NCI-H146 treated with DMSO at 0.1 percent for 48 hours (cell line): Measurements from ENCODE around the gene TMEM185A.
A peak's percentile ranks its signal among the peaks of the same experiment; 100 is the strongest.
"Not testable (repeated sequence)": the region's sequence is repeated elsewhere in the genome, so short reads cannot be mapped to it uniquely, and the experiment has no call there.

Experiments used
- DNase-seq: peaks from one replicate; lab custom pipeline; 2025; ENCODE audit not compliant: unreplicated experiment; lab: John Stamatoyannopoulos, UW

The TMEM185A gene

GRCh38 chrX:149631234-149632165 is at the start of gene TMEM185A:
TSS of gene TMEM185A (minus strand) at chrX:149631792. CDS start at chrX:149631580, 212 bp downstream.
- DNase-seq, result peak; percentile 33

GRCh38 chrX:149681182-149681581 is 49.6 kb upstream of the TMEM185A start:
- no peak for DNase-seq

DNA sequence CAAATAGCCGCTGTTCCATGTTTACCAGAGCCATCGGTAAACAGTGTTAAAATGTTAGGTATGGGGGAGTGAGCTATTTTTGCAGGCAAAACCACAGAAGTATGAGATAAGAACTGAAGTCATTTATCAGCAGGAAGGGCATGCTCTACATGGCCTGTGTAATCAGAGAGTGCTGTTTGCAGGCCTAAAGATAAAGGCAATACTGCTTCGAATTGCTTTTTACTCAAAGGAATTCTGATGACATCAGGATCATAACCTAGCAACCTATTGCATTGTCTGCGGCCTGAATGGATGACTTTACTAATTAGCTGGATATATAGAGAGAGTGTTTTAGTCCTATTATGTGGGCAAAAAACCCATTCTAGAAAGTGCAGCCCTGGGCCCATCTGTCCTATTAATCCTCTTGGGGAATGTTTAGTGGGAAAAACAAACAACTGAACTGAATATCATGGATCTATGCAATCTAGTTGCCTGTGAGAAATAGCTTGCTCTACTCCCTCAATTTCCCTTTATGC is 47.6 kb upstream of the TMEM185A start:
- DNase-seq, result not testable (repeated sequence)

DNA sequence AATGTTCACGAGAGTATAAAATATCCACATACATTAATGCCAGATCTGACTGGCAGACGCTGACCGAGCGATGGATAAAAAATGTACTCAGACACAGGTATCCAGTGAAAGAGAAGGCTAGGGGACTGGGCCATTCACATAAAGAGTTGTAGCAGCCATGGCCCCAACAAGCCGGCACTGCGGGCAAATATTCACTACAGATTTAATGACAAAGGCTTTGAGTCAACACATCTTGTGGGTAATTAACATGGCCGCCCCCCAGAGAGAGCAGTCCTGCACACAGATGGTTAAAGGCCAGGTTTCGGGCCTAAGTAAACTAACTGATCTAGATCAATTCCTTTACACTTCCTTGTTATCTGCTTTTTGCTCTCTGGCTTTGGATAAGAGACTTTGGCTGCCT is 44.0 kb upstream of the TMEM185A start:
- not testable (repeated sequence) for DNase-seq

DNA sequence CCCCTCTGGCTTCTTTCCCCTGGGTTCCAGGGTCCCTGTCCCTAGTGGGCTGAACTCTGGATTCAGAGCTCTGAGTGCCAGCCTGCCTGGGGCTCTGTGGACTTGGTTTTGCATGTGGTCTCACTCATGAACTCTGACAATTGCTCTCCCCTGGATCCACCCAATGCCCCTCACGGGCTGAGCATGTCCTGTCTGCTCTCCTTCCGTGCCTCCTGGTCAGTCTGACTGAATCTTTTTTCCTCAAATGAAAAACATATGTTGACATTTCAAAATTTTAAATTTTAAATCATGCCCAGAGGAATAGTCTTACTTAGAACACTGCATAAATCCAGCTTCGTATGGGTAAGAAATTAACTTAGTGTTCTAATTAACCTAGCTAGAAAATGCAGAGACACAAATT is 43.5 kb upstream of the TMEM185A start:
- not testable (repeated sequence) for DNase-seq

GRCh38 chrX:149660613-149661012 is 29.0 kb upstream of the TMEM185A start:
- DNase-seq, result not testable (repeated sequence)

DNA sequence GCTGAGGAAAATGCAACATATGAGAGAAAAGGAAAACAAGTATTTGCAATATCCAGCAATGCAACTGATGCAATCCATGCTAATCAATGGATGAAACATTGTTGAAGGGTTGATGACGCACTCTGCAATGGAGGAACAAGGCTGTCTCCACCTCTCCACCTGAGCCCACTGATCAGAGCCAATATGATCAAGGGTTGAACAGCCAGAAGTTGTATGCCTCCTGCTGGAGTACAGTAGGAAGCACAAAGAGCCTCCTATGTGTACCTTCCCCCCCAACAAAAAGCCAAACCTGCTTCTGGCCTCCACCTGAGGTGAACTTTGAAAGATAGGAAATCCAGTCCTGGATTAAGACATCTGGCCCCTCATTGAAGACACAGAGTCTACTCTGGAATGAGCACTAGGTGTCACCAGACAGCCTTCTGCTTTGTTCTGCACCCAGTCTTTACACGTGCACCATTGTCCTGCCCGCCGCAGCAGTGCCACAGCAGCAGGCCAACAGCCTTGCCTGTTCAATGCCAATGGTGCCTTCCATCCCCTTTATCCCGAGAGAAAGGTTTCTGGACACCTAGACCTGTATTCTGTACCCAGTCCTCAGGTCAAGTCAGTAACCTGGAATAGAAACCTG is 24.8 kb upstream of the TMEM185A start:
- DNase-seq, result not testable (repeated sequence)

DNA sequence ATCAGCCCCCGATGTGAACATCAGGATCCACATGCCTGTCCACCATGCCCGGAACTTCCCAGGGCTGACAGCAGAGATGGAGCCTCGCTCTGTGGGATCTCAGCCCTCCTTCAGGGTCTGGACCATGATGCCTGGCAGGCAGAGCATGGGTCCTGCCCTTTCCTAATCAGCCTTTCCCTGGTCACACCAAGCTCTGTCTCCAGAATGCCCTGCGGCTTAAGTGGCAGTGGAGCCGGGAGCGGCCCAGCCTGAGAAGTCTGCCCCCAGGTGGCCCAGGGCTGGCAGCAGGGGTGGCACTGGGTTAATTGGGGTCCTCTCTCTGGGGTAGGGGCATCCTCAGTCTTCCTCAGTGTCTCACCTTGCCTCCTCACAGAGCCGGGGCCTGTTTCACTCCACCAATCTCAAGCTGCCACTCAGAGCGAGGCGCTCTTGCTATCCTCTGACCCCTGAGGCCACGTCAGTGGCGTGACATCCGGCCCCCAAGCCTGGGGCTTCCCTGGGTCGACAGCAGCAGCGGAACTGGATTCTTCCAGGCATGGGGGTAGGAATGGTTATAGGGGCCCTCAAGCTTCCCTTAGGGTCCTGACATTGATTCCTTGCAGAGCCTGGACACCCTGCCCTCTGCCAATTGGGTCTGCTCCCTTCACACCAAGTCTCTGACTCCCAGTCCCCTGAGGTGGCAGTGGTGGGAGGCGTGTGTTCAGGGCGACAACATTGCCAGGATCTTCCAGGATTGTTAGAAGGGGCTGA is 20.8 kb upstream of the TMEM185A start:
- no peak for DNase-seq

DNA sequence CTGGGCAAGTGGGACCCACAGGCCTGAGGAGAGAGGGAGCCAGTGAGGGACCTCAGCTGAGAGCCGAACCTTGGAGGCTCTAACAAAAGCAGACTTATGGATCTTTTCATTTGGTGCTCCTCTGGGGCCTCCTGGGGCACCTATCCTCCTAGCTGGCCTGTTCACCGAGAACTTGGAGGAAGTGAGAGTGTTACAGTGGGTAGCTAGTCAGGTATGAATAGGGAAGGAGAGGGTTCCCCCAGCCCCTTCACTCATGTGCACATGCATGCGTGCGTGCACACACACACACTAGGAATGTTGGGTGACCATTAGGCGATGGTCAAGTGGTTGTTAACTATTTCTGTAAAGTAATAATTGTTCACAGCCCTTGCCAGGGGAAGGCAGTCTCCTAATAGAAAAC is 18.6 kb upstream of the TMEM185A start:
- no peak for DNase-seq

DNA sequence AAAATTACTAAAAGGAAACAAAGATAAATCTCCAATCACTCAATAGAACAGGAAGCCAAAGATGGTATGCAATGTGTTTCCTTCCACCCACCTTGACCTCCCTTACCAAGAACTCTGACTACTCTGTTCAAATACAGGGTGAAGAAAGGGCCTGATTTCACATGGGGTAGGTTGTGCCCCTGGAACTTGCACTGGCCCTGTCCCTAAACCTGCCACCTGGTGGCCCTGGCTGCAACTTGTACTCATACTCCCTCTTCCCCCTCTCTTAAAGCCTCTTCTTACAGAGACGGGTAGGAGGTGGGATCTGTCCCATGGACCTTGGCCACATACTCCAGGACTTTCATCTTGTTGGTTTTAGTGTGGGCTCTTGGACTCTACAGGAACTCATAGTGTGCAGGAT is 17.3 kb upstream of the TMEM185A start:
- DNase-seq, result no peak

- no peak for DNase-seq
These were observed 15.9 kb upstream of the TMEM185A start for GRCh38 chrX:149647505-149647904.

- DNase-seq, result no peak
These were observed 11.9 kb upstream of the TMEM185A start for GRCh38 chrX:149643496-149643895.

- no peak for DNase-seq
These were observed 10.2 kb upstream of the TMEM185A start for GRCh38 chrX:149641835-149642234.

GRCh38 chrX:149641432-149641831 is 9.8 kb upstream of the TMEM185A start:
- DNase-seq, result no peak

- no peak for DNase-seq
These were observed 8.0 kb upstream of the TMEM185A start for GRCh38 chrX:149639568-149639967.

DNA sequence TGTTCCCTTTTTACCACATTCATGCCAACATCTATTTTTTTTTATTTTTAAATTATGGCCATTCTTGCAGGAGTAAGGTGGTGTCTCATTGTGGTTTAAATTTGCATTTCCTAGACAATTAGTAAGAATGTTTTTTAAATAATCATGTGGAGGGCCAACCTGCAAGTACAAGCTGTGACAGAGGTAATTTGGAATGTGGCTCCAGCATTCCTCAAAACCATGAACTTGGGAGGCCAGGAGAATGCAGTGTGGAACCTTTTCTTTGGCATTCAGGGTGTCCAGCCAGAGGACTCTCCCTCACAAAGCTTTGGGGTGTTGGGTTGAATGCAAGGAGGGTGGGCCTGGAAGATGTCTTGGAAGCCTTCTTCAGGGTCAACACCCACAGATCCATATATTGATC is 7.3 kb upstream of the TMEM185A start:
- no peak for DNase-seq

DNA sequence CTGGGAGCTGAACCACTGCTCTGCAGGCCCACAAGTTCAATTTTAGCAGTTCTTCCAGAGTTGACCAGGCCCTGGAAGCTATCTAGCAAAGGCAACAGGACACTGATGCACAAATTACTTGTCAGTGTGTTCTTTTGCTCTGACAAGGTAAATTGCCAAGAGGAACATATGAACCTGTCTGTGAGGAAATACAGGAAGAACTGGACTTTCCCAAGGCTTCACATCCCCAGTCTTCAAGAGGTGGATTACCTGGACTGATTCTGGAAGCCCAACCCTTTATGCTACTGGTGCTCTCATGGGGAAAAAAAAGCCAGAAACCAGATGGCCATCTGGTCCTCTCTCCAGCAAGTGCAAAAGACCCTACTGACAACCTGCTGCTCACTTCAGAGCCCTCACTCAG is 1.9 kb upstream of the TMEM185A start:
- no peak for DNase-seq

DNA sequence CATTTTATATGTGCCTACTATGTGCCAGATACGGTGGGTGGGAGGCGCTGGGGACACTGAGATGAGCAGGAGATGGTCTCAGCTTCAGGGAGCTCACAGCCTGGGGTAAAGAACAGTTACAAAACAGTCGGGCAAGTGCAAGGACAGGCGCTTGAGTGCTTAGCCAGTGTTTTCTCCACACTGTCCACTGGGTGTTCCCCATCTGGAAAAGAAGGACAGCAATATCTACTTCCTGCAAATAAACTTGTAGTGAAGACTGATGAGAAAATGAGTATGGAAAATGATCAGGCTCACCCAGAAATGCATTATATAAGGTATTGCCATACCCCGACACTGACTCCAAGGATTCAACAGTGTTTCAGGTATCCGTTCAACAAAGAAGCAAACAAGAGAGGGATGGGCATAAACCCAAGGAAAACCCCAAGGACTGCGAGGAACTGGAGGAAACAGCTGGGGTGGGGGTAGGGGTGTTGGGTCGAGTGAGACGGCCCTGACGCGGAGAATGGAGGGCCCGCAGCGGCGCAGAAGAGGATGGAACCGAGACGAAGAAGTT is 835 bp downstream of the TMEM185A start:
- no peak for DNase-seq

DNA sequence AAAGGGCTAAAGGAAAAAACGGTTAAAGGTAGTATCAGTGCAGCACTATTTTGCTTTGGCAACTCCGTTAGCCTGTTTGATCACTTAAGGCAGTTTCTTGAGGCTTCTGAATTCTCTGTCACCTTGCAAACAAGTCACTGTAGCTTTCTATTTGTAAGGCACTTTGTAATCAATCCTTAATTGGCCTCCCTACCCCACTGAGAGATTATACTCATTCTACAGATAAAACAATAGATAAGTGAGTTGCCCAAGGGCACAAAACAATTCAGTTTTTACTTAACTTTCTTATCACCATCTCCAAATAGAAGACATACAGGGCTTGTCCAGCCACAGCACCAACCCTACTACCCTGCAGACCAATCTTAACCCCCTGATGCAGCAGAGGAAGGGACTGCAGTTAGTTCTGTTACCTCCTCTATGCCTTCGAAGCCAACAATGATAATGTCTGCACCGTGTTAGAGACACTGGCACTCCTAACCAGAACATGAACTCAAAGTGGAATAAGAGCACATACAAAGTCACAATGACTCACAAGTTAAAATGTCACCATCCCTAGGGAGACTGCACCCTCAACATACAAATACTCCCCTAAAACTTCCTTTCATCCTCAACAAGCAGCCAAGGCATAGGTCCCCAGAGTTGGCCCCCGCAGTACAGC is 1.7 kb downstream of the TMEM185A start:
- DNase-seq, result peak; percentile 1

DNA sequence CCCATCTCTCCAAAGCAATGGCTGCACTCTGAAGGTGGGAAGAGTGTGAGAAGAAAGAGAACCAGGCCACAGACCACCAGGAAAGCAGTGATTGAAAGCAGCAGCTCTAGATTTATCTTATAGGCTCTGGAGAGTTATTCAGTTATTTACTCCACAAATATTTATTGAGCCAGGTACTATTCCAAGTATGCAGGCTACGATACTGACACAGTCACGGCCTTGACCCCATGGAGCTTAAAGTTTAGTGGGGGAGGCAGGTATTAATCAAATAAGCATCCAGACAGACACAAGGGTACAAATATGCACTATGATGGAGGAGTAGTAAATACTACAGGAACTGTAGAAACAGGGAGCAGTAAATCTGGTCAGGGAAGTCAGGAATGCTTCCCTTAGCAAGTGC is 2.8 kb downstream of the TMEM185A start:
- DNase-seq, result no peak

GRCh38 chrX:149628280-149628679 is 3.3 kb downstream of the TMEM185A start:
- no peak for DNase-seq
